Tibial nerve (tissue), 4 donors: ENCODE measurements around the gene ULBP1. TPM values are rescaled to one million over a fixed set of nuclear protein-coding genes. Genes with fewer than 3 reads are reported as not detected.
A peak's percentile ranks its signal among the peaks of the same experiment; 100 is the strongest.

Source experiments
- DNase-seq, 2 donors: peaks; one replicate each; pipeline ENCODE4 v3.0.0-alpha.2; 2019; ENCODE audit warnings: low spot score in 2 of 2
- H3K27ac ChIP-seq, 4 donors: fragments of 200-600 bp; sonication (generic) in 3 of 4; one replicate each; pipeline ENCODE4 v1.5.1; 2017 to 2019; ENCODE audit warnings: mild to moderate bottlenecking in 1 of 4
- H3K27me3 ChIP-seq, 2 donors: fragments of 200-600 bp; sonication (generic) in 1 of 2; one replicate each; pipeline versions ENCODE4 v1.5.1 to v1.6.0; 2017 to 2019
- H3K36me3 ChIP-seq, 3 donors: fragments of 200-600 bp; sonication (generic); one replicate each; pipeline ENCODE4 v1.5.1; 2018 to 2019
- H3K4me1 ChIP-seq, 4 donors: fragments of 200-600 bp; sonication (generic) in 3 of 4; one replicate each; pipeline ENCODE4 v1.5.1; 2017 to 2019
- H3K4me3 ChIP-seq, 4 donors: fragments of 200-600 bp; sonication (generic) in 3 of 4; one replicate each; pipeline ENCODE4 v1.5.1; 2017 to 2019; ENCODE audit warnings: mild to moderate bottlenecking in 1 of 4, moderate library complexity in 1 of 4
- H3K9me3 ChIP-seq, 4 donors: fragments of 200-600 bp; sonication (generic) in 3 of 4; one replicate each; pipeline ENCODE4 v1.5.1; 2017 to 2019
- CTCF ChIP-seq, 5 experiments: fragments of 200-600 bp in 3 of 5; fragments of 450-650 bp in 2 of 5; sonication (generic) in 3 of 5; IDR thresholded peaks; one replicate each; pipeline ENCODE4 v1.5.1; 2016 to 2019; ENCODE audit warnings: antibody characterized with exemption in 5 of 5, mild to moderate bottlenecking in 3 of 5, moderate library complexity in 2 of 5
- EP300 ChIP-seq, 2 donors: sonication (generic); formaldehyde crosslinking; IDR thresholded peaks; one replicate each; pipeline ENCODE4 v1.6.1; 2017; ENCODE audit warnings: antibody characterized with exemption in 2 of 2, mild to moderate bottlenecking in 1 of 2
- POLR2A ChIP-seq, 2 donors: fragments of 450-650 bp; IDR thresholded peaks; one replicate each; pipeline ENCODE4 v1.6.1; 2017; ENCODE audit warnings: antibody characterized with exemption in 2 of 2, mild to moderate bottlenecking in 2 of 2, moderate library complexity in 2 of 2
- WGBS, 2 donors: methylation state at CpG; one replicate each; pipeline ENCODE4 v1.1.5; 2018; 5-methylcytosine and 5-hydroxymethylcytosine counted together
- total RNA-seq, 4 donors: library from RNA; depleted of rRNA; stranded (reverse); fragments of >200 nt; gene quantifications; one replicate each; pipeline ENCODE4 v1.1.0, GENCODE V29; 2016

ULBP1 gene
- total RNA-seq, 4 donors from 2014 or later: 0.21 TPM; not detected in 3

GRCh38 chr6:149929422-149929821, 34.3 kb upstream of the ULBP1 start:
- H3K4me3 ChIP-seq: no peak overlapping the region
- no peaks in the 10 kb centered on the region for H3K9me3 ChIP-seq
- 7 to 10% methylated on average over 3 of the region's 3 CpGs for WGBS, 2 donors
- no peak for TF ChIP-seq CTCF (IDR thresholded peaks at IDR 0.05)
- no peak for TF ChIP-seq EP300 (IDR thresholded peaks at IDR 0.05)
- no peak for TF ChIP-seq POLR2A (IDR thresholded peaks at IDR 0.05)
- no peaks in the 10 kb centered on the region for H3K36me3 ChIP-seq
- no peak for DNase-seq
- no peak overlapping the region for H3K27ac ChIP-seq
- H3K27me3 ChIP-seq: peaks cover 0 to 77% of the 10 kb centered on the region in 2 donors
- H3K4me1 ChIP-seq: peaks cover 0 to 16% (median 7%) of the 10 kb centered on the region in 4 donors

GRCh38 chr6:149931501-149931900, 32.2 kb upstream of the ULBP1 start:
- no peaks in the 10 kb centered on the region for H3K9me3 ChIP-seq
- WGBS, 2 donors: 77 to 81% methylated on average over 6 of the region's 6 CpGs
- H3K36me3 ChIP-seq: no peaks in the 10 kb centered on the region
- no peaks in the 10 kb centered on the region for H3K4me1 ChIP-seq
- no peak for DNase-seq
- H3K27me3 ChIP-seq: peaks cover 0 to 81% of the 10 kb centered on the region in 2 donors
- no peak overlapping the region for H3K27ac ChIP-seq
- no peak for TF ChIP-seq POLR2A (IDR thresholded peaks at IDR 0.05)
- no peak for TF ChIP-seq CTCF (IDR thresholded peaks at IDR 0.05)
- TF ChIP-seq EP300 (IDR thresholded peaks at IDR 0.05): no peak
- H3K4me3 ChIP-seq: no peak overlapping the region

DNA sequence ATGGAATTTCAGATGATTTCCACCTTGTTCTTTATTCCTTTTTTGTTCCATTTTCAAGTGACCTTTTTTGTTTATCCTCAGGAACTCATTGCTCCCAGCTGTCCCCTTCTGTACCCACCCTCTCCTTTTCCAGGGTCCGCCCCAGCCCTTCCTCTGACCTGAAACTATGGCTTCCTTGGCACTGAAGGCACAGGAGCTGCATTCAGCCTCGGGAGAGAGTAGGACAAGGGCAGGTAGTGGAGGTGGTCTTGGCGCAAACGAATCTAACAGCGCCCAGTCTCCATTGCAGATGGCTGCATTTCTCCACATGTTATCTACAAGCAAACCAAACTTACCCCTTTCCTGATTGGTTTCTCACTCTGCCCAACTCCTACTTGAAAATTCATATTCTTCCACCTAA, 30.7 kb upstream of the ULBP1 start:
- Histone ChIP-seq H3K4me3 (no peak overlapping the region), H3K27me3 (peaks cover 6 to 93% of the 10 kb centered on the region in 2 donors), H3K9me3 (no peaks in the 10 kb centered on the region), H3K4me1 (peaks cover 0 to under 1% (median 0%) of the 10 kb centered on the region in 4 donors), H3K36me3 (no peaks in the 10 kb centered on the region), H3K27ac (no peak overlapping the region)
- no peak for TF ChIP-seq POLR2A (IDR thresholded peaks at IDR 0.05)
- no peak for TF ChIP-seq CTCF (IDR thresholded peaks at IDR 0.05)
- no peak for TF ChIP-seq EP300 (IDR thresholded peaks at IDR 0.05)
- 59 to 68% methylated on average over 5 of the region's 5 CpGs for WGBS, 2 donors
- DNase-seq: no peak

- no peak for DNase-seq
- 35 to 47% methylated on average over 3 of the region's 3 CpGs for WGBS, 2 donors
- Histone ChIP-seq H3K27me3 (peaks cover 6 to 96% of the 10 kb centered on the region in 2 donors), H3K9me3 (no peaks in the 10 kb centered on the region), H3K4me3 (no peak overlapping the region), H3K4me1 (peaks cover 0 to 4% (median 4%) of the 10 kb centered on the region in 4 donors), H3K36me3 (no peaks in the 10 kb centered on the region), H3K27ac (no peak overlapping the region)
- TF ChIP-seq CTCF (IDR thresholded peaks at IDR 0.05): no peak
- no peak for TF ChIP-seq EP300 (IDR thresholded peaks at IDR 0.05)
- no peak for TF ChIP-seq POLR2A (IDR thresholded peaks at IDR 0.05)
These were observed 30.3 kb upstream of the ULBP1 start for GRCh38 chr6:149933461-149933860.

GRCh38 chr6:149934249-149935156, 29.2 kb upstream of the ULBP1 start:
- Histone ChIP-seq H3K4me1 (peaks cover 0 to 13% (median 10%) of the 10 kb centered on the region in 4 donors), H3K9me3 (no peaks in the 10 kb centered on the region), H3K4me3 (no peak overlapping the region), H3K27me3 (peaks cover 6 to 96% of the 10 kb centered on the region in 2 donors), H3K36me3 (no peaks in the 10 kb centered on the region), H3K27ac (no peak overlapping the region)
- DNase-seq: peak; percentile 54 to 87
- TF ChIP-seq CTCF (IDR thresholded peaks at IDR 0.05): peak; percentile 73 to 82 (median 80)
- no peak for TF ChIP-seq EP300 (IDR thresholded peaks at IDR 0.05)
- 41 to 44% methylated on average over 11 of the region's 11 CpGs for WGBS, 2 donors
